Measurements from ENCODE around the gene STK25. TPM values are rescaled to one million over a fixed set of nuclear protein-coding genes. Genes with fewer than 3 reads are reported as not detected.

STK25 gene
- total RNA-seq, 2 experiments from 2014 or later = 120 to 201 TPM

- Histone ChIP-seq H3K4me3 (ENCODE audit: low read depth, low read length, poor library complexity, severe bottlenecking) (no peak overlapping the region), H3K4me2 (ENCODE audit: low read length) (no peak overlapping the region), H4K20me1 (ENCODE audit: insufficient read depth, low read length) (no peaks in the 10 kb centered on the region), H3K36me3 (ENCODE audit: insufficient read depth, low read length) (no peaks in the 10 kb centered on the region), H3K27ac (ENCODE audit: low read depth, low read length, poor library complexity, severe bottlenecking) (no peak overlapping the region), H3K9me2 (ENCODE audit: insufficient read depth, low read length) (no peaks in the 10 kb centered on the region), H3K79me2 (ENCODE audit: insufficient read depth, low read depth, low read length) (no peaks in the 10 kb centered on the region), H3K9me3 (ENCODE audit: low read length) (no peaks in the 10 kb centered on the region), H2AFZ (ENCODE audit: low read length) (no peak overlapping the region), H3K4me1 (ENCODE audit: insufficient read depth, low read length, poor library complexity, severe bottlenecking) (no peaks in the 10 kb centered on the region)
- CTCF ChIA-PET (ENCODE audit: unreplicated experiment) = no interaction called here
- no peak for DNase-seq (ENCODE audit: low spot score)
- BruUV-seq (replicated peaks) = no TSS peak
- intact Hi-C loops (cut with micrococcal nuclease; ENCODE audit: unreplicated experiment) = no loop called here
- POLR2A ChIA-PET = no interaction called here
- TF ChIP-seq CTCF (conservative IDR thresholded peaks at IDR 0.05; ENCODE audit: low read length) (no peak), EZH2phosphoT487 (IDR thresholded peaks at IDR 0.05; ENCODE audit: borderline replicate concordance, low read depth, low read length) (no peak)
Measured at GRCh38 chr2:241545523-241546473, 37.4 kb upstream of the STK25 start.

- POLR2A ChIA-PET = interaction anchor here (0.6 kb wide), 1 partner anchor 14 kb away, joined by 3 read pairs; no protein-coding TSS in a partner anchor
- CTCF ChIA-PET (ENCODE audit: unreplicated experiment) = no interaction called here
Measured at GRCh38 chr2:241545106-241545505, 36.7 kb upstream of the STK25 start.

More at GRCh38 chr2:241545106-241545505, 36.7 kb upstream of the STK25 start:
- Histone ChIP-seq H2AFZ (ENCODE audit: low read length) (no peak overlapping the region), H3K4me1 (ENCODE audit: insufficient read depth, low read length, poor library complexity, severe bottlenecking) (no peaks in the 10 kb centered on the region), H4K20me1 (ENCODE audit: insufficient read depth, low read length) (no peaks in the 10 kb centered on the region), H3K4me3 (ENCODE audit: low read depth, low read length, poor library complexity, severe bottlenecking) (no peak overlapping the region), H3K36me3 (ENCODE audit: insufficient read depth, low read length) (no peaks in the 10 kb centered on the region), H3K4me2 (ENCODE audit: low read length) (no peak overlapping the region), H3K27ac (ENCODE audit: low read depth, low read length, poor library complexity, severe bottlenecking) (no peak overlapping the region), H3K9me2 (ENCODE audit: insufficient read depth, low read length) (no peaks in the 10 kb centered on the region), H3K9me3 (ENCODE audit: low read length) (no peaks in the 10 kb centered on the region), H3K79me2 (ENCODE audit: insufficient read depth, low read depth, low read length) (no peaks in the 10 kb centered on the region)
- intact Hi-C loops (cut with micrococcal nuclease; ENCODE audit: unreplicated experiment) = no loop called here
- no TSS peak for BruUV-seq (replicated peaks)
- no peak for DNase-seq (ENCODE audit: low spot score)
- TF ChIP-seq EZH2phosphoT487 (IDR thresholded peaks at IDR 0.05; ENCODE audit: borderline replicate concordance, low read depth, low read length) (no peak), CTCF (conservative IDR thresholded peaks at IDR 0.05; ENCODE audit: low read length) (no peak)
